GM12865 (cell line): Measurements from ENCODE around the gene ASB9.
"Not testable (repeated sequence)": the region's sequence is repeated elsewhere in the genome, so short reads cannot be mapped to it uniquely, and the experiment has no call there.

ENCODE experiments used
- DNase-seq: peaks from one replicate; pipeline ENCODE4 v3.0.0; 2010; ENCODE audit warnings: low read depth
- H3K4me3 ChIP-seq: 2 replicates; pipeline ENCODE4 v1.5.1; 2011; ENCODE audit warnings: mild to moderate bottlenecking, low read depth, low read length, control low read depth
- CTCF ChIP-seq: IDR thresholded peaks from 2 replicates; pipeline ENCODE4 v1.5.1; 2011; ENCODE audit warnings: low read length, control low read depth, low read depth, inconsistent platforms; ENCODE audit not compliant: insufficient read depth; ENCODE audit errors: missing control alignments

The ASB9 gene

DNA sequence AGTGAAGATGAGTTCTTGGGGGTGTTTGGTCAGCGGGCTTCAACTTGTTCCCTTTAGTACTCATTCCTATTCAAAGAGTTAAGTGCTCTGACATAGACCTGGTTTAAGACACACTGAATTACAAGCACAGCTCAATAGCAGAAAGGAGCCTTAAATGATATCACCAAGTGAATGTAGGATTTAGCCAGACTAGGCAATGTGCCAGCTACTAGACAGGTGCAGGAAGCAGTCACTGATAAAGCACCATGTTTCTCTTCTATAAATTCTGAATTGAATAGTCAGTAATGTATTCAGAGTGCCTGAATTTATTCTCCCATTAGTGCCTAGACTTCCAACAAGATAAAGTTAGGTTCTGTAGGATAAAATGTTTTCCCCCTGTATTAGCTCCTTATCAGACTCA lies 63.6 kb downstream of the ASB9 start:
- no peak overlapping the region for H3K4me3 ChIP-seq
- no peak for DNase-seq
- TF ChIP-seq CTCF, result no peak

GRCh38 chrX:15204130-15204751 lies 65.6 kb downstream of the ASB9 start:
- H3K4me3 ChIP-seq, result no peak overlapping the region
- DNase-seq, result peak; percentile 66
- TF ChIP-seq CTCF, result no peak

- DNase-seq, result no peak
- H3K4me3 ChIP-seq, result no peak overlapping the region
- TF ChIP-seq CTCF, result no peak
Measured at GRCh38 chrX:15203694-15204093, 66.2 kb downstream of the ASB9 start.

DNA sequence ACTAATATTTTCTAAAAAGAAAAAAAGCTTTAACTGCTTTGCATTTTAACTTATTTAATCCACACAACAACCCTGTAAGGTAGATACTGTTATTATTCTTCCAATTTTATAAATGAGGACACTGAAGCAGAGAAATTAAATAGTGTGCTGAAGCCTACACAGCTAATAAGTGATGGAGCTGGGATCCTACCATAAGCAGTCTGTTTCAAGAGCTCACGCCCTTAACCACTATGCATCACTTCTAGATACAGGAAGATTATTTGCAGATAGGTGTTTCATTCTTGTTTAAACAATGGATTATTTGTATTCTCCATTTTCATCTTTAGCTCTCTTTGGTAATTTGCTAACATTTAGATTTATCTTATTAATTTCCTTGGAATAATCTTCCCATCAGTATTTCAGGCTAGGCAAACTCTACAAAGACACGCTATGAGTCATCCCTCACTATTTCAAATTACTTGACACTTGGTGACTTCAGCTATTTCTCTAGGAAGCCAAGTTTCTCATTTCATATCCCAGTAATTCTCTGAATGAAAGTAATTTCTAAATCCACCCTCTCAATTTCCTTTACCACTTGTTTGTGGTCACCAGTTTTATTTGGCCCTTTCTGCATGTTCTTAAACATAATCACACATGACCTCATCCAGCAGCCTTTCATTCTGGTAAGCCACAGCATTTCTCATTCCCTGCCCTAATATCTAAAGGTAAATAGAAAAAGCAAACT lies 67.3 kb downstream of the ASB9 start:
- H3K4me3 ChIP-seq, result no peak overlapping the region
- peak; percentile 31 for DNase-seq
- no peak for TF ChIP-seq CTCF

- no peak for TF ChIP-seq CTCF
- H3K4me3 ChIP-seq, result no peak overlapping the region
- DNase-seq, result no peak
Measured at GRCh38 chrX:15200871-15201270, 69.0 kb downstream of the ASB9 start.

DNA sequence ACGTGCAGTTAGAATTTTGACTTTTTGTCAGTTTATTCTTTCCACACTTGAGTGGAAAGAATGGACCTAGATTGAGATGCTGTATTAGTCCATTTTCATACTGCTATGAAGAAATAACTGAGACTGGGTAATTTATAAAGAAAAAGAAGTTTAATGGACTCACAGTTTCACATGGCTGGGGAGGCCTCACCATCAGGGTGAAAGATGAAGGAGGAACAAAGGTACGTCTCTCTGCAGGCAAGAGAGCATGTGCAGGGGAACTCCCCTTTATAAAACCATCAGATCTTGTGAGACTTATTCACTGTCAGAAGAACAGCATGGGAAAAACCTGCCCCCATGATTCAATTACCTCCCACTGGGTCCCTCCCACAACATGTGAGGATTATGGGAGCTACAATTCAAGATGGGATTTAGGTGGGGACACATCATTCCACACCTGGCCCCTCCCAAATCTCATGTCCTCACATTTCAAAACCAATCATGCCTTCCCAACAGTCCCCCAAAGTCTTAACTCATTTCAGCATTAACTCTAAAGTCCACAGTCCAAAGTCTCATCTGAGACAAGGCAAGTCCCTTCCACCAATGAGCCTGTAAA lies 71.2 kb downstream of the ASB9 start:
- not testable (repeated sequence) for H3K4me3 ChIP-seq, DNase-seq

DNA sequence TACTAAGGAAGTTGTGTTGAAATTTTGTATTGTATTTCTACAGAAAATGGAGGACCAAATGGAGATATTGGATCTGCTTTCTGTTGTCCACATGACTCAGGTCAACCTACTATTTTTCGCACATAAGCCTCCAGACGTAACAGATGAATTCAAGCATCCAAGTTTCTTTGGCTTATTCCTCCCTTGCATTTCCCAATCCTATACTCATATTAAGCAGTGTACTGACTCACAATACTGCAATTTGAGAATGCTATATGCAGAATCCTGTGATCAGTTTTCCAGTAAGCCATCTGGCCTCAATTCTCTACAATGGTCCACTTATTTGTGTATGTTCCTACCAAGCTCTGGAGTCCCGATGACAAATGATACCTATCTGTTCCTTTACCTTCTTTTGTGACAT lies 75.7 kb downstream of the ASB9 start:
- TF ChIP-seq CTCF, result no peak
- no peak overlapping the region for H3K4me3 ChIP-seq
- no peak for DNase-seq
